Vagina (tissue), 2 donors: ENCODE data around the gene WNK2. TPM values are rescaled to one million over a fixed set of nuclear protein-coding genes. Genes with fewer than 3 reads are reported as not detected.

ENCODE experiments used
- DNase-seq, 2 donors: peaks; one replicate each; pipeline ENCODE4 v3.0.0-alpha.2; 2017; ENCODE audit errors: extremely low spot score in 2 of 2
- H3K27ac ChIP-seq: fragments of 200-600 bp; sonication (generic); one replicate; pipeline ENCODE4 v1.5.1; 2019
- H3K27me3 ChIP-seq: fragments of 200-600 bp; sonication (generic); one replicate; pipeline ENCODE4 v1.5.1; 2019
- H3K36me3 ChIP-seq, 2 donors: fragments of 200-600 bp; sonication (generic); one replicate each; pipeline ENCODE4 v1.5.1; 2017 to 2019
- H3K4me1 ChIP-seq: fragments of 200-600 bp; sonication (generic); one replicate; pipeline ENCODE4 v1.5.1; 2019
- H3K4me3 ChIP-seq, 2 donors: fragments of 200-600 bp; sonication (generic); 1 replicate in 1 of 2; 2 replicates in 1 of 2; pipeline ENCODE4 v1.5.1; 2016 to 2019
- H3K9me3 ChIP-seq: fragments of 200-600 bp; sonication (generic); one replicate; pipeline ENCODE4 v1.5.1; 2019
- POLR2A ChIP-seq, 2 donors: fragments of 450-650 bp; IDR thresholded peaks; one replicate each; pipeline ENCODE4 v1.6.1; 2017; ENCODE audit warnings: antibody characterized with exemption in 2 of 2, mild to moderate bottlenecking in 2 of 2, moderate library complexity in 2 of 2
- POLR2AphosphoS5 ChIP-seq, 2 donors: sonication (generic); formaldehyde crosslinking; IDR thresholded peaks; one replicate each; pipeline ENCODE4 v1.9.0; 2017; ENCODE audit warnings: antibody characterized with exemption in 2 of 2, mild to moderate bottlenecking in 2 of 2, low read depth in 1 of 2; ENCODE audit not compliant: insufficient read depth in 1 of 2
- intact Hi-C: fragments of 100-400 bp; cut with DNase I; formaldehyde crosslinking; loops from one replicate; pipeline ENCODE4 v1.15.1; 2023
- total RNA-seq: library from RNA; depleted of rRNA; stranded (reverse); fragments of >200 nt; gene quantifications from one replicate; pipeline ENCODE4 v1.2.3, GENCODE V29; 2016
- TF ChIP-seq, protein P1 (sequence below), 3 experiments: fragments of 450-650 bp in 2 of 3; fragments of 200-600 bp in 1 of 3; sonication (generic) in 1 of 3; IDR thresholded peaks; one replicate each; pipeline ENCODE4 v1.5.1; 2017 to 2019; ENCODE audit warnings: antibody characterized with exemption in 3 of 3, mild to moderate bottlenecking in 2 of 3, moderate library complexity in 2 of 3

The WNK2 gene
- total RNA-seq, 1 donor from 2014 or later: 24.8 TPM

DNA sequence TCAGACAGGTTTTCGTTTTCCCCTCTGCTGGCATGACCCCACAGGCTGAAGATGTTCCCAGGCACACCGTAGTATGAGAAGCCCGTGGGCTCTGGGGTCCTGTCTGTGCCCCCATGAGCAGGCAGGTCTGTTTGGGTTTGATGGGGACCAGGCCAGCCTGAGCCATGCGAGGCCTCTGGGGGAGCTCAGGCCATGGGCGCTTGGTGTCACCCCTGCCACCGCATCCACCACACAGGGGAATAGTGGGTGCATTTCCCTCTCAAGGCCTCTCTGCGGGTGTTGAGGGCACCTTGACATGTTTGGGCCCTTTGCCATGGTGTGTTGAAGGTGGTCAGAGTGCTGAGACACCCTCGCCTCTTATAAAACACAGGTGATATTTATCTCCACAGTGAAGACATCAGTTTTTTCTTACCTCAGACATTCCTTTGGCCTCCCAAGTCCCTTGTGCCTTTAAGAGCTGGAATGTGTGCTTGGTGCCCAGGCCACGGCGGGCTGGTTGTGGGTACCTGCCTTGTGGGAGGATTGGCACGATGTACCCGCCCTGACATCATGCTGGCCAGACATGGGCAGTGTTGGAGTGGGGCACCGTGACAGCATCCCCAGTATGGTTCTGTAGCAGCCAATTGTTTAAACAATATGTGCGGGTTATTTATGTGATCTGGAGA lies 68.3 kb downstream of the WNK2 start:
- no peaks in the 10 kb centered on the region for H3K27me3 ChIP-seq
- H3K36me3 ChIP-seq: no peaks in the 10 kb centered on the region
- intact Hi-C loops: no loop called here
- no peak overlapping the region for H3K27ac ChIP-seq
- TF ChIP-seq, protein P1, sequence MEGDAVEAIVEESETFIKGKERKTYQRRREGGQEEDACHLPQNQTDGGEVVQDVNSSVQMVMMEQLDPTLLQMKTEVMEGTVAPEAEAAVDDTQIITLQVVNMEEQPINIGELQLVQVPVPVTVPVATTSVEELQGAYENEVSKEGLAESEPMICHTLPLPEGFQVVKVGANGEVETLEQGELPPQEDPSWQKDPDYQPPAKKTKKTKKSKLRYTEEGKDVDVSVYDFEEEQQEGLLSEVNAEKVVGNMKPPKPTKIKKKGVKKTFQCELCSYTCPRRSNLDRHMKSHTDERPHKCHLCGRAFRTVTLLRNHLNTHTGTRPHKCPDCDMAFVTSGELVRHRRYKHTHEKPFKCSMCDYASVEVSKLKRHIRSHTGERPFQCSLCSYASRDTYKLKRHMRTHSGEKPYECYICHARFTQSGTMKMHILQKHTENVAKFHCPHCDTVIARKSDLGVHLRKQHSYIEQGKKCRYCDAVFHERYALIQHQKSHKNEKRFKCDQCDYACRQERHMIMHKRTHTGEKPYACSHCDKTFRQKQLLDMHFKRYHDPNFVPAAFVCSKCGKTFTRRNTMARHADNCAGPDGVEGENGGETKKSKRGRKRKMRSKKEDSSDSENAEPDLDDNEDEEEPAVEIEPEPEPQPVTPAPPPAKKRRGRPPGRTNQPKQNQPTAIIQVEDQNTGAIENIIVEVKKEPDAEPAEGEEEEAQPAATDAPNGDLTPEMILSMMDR (IDR thresholded peaks at IDR 0.05): no peak
- TF ChIP-seq POLR2AphosphoS5 (IDR thresholded peaks at IDR 0.05; ENCODE audit: insufficient read depth in 1 of 2, low read depth in 1 of 2): no peak
- no peak for TF ChIP-seq POLR2A (IDR thresholded peaks at IDR 0.05)
- no peak overlapping the region for H3K4me3 ChIP-seq
- no peaks in the 10 kb centered on the region for H3K9me3 ChIP-seq
- H3K4me1 ChIP-seq: no peaks in the 10 kb centered on the region
- no peak for DNase-seq

DNA sequence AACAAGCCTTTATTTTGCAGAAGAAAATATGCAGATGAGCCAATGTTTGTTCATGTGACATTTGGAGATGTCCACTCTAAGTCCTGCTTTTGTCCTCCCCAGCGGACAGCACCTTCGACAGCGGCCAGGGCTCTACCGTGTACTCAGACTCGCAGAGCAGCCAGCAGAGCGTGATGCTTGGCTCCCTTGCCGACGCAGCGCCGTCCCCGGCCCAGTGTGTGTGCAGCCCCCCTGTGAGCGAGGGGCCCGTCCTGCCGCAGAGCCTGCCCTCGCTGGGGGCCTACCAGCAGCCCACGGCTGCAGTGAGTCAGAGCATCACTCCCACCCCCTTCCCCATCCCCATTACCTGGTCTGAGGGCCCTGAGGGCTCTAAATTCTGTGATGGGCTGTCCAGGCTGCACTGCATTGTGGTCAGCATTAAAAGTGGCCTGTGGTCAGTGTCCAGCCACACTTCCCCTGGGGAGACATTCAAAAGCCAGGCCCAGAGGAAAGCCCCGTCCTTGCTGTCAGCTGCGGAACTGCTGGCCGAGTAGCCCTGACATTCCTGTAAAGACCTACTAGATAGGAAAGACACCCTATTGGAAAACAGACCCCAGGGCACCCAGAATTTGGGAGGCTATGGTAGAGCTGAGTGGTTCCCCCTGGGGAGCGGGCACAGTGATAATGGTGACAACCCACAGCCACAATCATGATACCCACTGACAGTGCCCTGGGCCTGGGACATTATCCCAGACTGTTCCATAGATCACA lies 69.0 kb downstream of the WNK2 start:
- DNase-seq: no peak
- TF ChIP-seq POLR2AphosphoS5 (IDR thresholded peaks at IDR 0.05; ENCODE audit: insufficient read depth in 1 of 2, low read depth in 1 of 2) (no peak), POLR2A (IDR thresholded peaks at IDR 0.05) (no peak)
- TF ChIP-seq, protein P1 (IDR thresholded peaks at IDR 0.05): no peak
- Histone ChIP-seq H3K4me1 (no peaks in the 10 kb centered on the region), H3K4me3 (no peak overlapping the region), H3K27ac (no peak overlapping the region), H3K27me3 (no peaks in the 10 kb centered on the region), H3K36me3 (no peaks in the 10 kb centered on the region), H3K9me3 (no peaks in the 10 kb centered on the region)
- intact Hi-C loops: no loop called here

DNA sequence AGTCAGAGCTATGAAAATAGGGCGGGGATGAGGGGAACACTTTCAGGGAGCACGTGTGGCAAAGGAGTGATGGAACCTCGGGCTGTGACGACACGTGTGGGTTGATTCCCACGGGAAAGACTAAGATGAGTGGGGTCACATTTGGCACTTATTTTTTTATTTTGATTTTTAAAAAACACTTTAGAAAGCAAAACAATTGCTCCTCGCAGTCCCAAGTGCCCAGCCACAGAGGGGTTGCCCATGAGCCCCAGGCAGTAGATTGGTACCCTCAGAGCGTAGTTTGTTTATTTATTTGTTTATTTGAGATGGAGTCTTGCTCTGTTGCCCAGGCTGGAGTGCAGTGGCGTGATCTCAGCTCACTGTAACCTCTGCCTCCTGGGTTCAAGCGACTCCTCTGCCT lies 69.7 kb downstream of the WNK2 start:
- Histone ChIP-seq H3K4me3 (no peak overlapping the region), H3K4me1 (no peaks in the 10 kb centered on the region), H3K9me3 (no peaks in the 10 kb centered on the region), H3K36me3 (no peaks in the 10 kb centered on the region), H3K27ac (no peak overlapping the region), H3K27me3 (no peaks in the 10 kb centered on the region)
- DNase-seq: no peak
- intact Hi-C loops: no loop called here
- TF ChIP-seq, protein P1 (IDR thresholded peaks at IDR 0.05): no peak

DNA sequence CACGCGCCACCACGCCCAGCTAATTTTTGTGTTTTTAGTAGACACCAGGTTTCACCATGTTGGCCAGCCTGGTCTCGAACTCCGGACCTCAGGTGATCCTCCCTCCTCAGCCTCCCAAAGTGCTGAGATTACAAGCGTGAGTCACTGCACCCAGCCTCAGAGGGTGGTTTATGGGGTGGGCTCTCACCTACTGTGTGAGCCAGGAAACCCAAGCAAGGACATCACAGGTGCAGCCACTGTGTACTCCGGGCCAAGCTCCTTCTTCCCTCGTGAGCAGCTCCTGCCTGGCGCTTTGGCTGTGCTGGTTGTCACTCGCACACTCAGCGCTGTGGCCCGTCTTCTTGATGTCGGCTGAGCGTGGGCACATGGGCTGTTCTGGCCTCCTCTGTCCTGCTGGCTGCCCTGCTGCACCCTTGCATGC lies 70.1 kb downstream of the WNK2 start:
- Histone ChIP-seq H3K4me1 (no peaks in the 10 kb centered on the region), H3K9me3 (no peaks in the 10 kb centered on the region), H3K27ac (no peak overlapping the region), H3K4me3 (no peak overlapping the region), H3K27me3 (no peaks in the 10 kb centered on the region), H3K36me3 (no peaks in the 10 kb centered on the region)
- intact Hi-C loops: no loop called here
- DNase-seq: no peak
- TF ChIP-seq POLR2A (IDR thresholded peaks at IDR 0.05) (no peak), POLR2AphosphoS5 (IDR thresholded peaks at IDR 0.05; ENCODE audit: insufficient read depth in 1 of 2, low read depth in 1 of 2) (no peak)
- TF ChIP-seq, protein P1 (IDR thresholded peaks at IDR 0.05): no peak
